ENCODE results near the gene DEFB127.
"Not testable (repeated sequence)": the region's sequence is repeated elsewhere in the genome, so short reads cannot be mapped to it uniquely, and the experiment has no call there.

The DEFB127 gene

GRCh38 chr20:157154-157553 is at the start of gene DEFB127:
TSS of gene DEFB127 (plus strand) at chr20:157454. CDS start at chr20:157545, 91 bp downstream.
- DNase-seq, result no peak

GRCh38 chr20:112396-112795 is 44.9 kb upstream of the DEFB127 start:
- no peak for DNase-seq

- no peak for DNase-seq
Measured at GRCh38 chr20:117518-117917, 39.7 kb upstream of the DEFB127 start.

DNA sequence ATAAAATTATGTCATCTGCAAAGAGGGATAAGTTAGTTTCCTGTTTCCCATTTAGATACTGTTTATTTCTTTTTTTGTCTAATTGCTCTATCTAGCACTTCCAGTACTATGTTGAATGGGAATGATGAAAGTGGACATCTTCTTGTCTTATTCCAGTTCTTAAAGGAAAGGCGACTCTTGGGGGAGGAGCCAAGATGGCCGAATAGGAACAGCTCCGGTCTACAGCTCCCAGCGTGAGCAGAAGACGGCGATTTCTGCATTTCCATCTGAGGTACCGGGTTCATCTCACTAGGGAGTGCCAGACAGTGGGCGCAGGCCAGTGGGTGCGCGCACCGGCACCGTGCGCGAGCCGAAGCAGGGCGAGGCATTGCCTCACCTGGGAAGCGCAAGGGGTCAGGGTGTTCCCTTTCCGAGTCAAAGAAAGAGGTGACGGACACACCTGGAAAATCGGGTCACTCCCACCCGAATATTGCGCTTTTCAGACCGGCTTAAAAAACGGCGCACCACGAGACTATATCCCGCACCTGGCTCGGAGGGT is 27.4 kb upstream of the DEFB127 start:
- not testable (repeated sequence) for DNase-seq

DNA sequence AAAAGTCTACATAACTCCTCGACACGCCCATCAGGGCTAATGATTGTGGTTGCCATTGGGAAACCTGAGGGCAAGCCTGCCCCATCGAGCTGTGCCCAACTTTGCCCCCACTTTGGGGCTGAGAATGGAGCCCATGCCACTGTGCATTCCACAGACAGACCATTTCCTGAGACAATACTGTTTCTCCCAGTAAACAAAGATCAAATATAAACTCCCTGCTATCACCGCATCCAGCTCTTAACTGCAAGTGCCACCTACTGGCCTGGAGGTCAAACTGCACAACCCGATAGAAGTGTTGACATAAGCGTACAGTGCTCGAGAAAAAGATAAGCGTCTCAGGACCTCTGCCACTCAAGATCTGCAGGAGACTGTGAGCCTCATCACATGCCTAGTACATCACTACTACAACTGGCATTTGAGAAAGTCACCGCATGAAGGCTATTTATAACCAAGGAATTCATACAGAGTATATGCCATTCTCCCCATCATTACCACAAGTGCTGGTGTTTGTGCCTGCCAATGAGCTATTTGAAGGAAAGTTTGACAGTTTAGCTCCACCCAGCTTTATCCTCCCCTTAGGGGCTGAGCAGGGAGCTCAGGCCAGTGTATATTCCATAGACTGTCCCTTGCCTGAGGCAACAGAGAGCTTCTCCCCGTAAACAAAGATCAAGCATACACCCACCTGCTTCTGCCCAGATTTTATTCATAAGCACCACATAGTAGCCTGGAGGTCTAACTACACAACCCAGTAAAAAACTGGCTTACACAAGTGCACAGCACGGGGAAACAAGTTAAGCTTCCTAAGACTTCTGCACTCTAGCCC is 19.4 kb upstream of the DEFB127 start:
- DNase-seq, result no peak

DNA sequence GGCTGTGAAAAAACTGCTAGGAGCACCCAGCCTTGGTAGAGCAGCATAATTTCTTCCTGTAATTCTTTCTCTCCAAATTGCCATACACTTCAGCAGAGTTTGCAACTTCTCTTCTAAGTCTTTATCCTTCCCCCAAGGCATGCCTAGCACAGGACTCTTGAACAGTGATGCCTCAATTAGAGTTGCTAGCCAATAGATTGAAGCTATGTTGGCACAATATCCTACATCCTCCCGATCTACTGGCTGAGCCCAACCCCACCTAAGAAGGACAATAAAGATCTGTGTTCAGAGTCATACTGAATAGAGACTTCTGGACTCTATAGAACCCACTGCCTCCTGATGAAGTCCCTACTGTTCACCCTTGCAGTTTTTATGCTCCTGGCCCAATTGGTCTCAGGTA is 15.0 kb upstream of the DEFB127 start, which contains the start of gene DEFB126:
Gene DEFB126, plus strand, starts transcription at position 301 of the 400 bp plus-strand sequence. Its CDS starts 39 bp downstream, at position 340.
- no peak for DNase-seq

GRCh38 chr20:145877-146276 is 11.4 kb upstream of the DEFB127 start:
- DNase-seq, result no peak

DNA sequence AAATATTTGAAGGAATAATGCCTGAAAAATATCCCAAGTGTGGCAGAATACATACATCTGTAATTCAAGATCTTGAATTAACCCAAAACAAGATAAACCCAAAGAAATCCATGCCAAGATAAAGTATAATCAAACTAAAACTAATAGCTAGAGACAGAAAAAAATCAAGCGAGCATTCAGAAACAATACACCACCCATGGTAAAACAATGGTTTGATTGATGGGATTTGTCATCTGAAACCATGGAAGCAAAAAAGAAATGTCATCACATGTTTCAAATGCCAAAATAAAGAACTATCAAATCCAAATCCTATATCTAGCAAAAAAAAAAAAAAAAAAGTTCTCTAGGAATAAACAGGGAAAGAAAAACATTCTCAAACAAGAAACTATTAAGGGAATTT is 5.1 kb upstream of the DEFB127 start:
- no peak for DNase-seq

GRCh38 chr20:164618-165017 is 7.4 kb downstream of the DEFB127 start:
- DNase-seq, result no peak

GRCh38 chr20:168876-169275 is 11.6 kb downstream of the DEFB127 start:
- DNase-seq, result no peak

- DNase-seq, result no peak
Measured at GRCh38 chr20:184288-184687, 27.0 kb downstream of the DEFB127 start.

GRCh38 chr20:187733-188132 is 30.5 kb downstream of the DEFB127 start:
- no peak for DNase-seq

DNA sequence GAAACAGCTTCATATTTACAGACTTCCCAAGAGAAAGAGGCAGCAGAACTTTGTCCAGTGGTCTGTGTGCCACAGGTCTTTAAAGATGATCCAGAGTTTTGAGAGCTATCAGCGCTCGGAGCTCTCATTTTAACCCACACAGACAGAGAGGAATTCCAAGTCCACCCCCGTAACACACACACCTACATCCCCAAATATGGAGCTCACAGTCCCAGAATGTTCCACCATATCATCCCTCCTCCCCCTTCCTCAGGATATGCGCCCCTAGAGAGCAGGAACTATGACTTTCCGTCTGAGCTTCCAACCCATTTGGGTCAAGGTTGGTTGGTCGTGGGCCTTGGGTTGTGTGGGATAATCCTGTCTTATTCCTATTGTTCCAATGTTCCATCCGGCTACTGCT is 32.4 kb downstream of the DEFB127 start, which contains the start of gene DEFB128:
Gene DEFB128, minus strand, starts transcription at position 101 of the 400 bp plus-strand sequence. Its CDS starts 88 bp downstream, at position 13.
- DNase-seq, result no peak

DNA sequence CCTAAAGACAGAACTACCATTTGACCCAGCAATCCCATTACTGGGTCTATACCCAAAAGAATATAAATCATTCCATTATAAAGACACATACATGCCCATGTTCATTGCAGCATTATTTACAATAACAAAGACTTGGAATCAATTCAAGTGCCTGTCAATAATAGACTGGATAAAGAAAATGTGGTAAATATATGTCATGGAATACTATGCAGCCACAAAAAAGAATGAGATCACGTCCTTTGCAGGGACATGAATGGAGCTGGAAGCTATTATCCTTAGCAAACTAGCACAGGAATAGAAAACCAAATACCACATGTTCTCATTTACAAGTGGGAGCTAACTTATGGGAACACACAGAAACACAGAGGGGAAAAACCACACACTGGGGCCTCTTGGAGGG is 41.0 kb downstream of the DEFB127 start:
- DNase-seq, result no peak

GRCh38 chr20:199996-200395 is 42.7 kb downstream of the DEFB127 start:
- DNase-seq, result no peak

DNA sequence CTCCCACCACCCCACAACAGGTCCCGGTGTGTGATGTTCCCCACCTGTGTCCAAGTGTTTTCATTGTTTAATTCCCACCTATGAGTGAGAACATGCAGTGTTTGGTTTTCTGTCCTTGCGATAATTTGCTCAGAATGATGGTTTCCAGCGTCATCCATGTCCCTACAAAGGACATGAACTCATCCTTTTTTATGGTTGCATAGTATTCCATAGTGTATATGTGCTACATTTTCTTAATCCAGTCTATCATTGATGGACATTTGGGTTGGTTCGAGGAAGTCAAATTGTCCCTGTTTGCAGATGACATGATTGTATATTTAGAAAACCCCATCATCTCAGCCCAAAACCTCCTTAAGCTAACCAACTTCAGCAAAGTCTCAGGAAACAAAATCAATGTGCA is 46.4 kb downstream of the DEFB127 start:
- DNase-seq, result not testable (repeated sequence)
